GM12878 (cell line): ENCODE results near the gene B3GALT4. TPM values are rescaled to one million over a fixed set of nuclear protein-coding genes. Genes with fewer than 3 reads are reported as not detected.

Source experiments
- ATF7 ChIP-seq: fragments of 450-650 bp; IDR thresholded peaks from 2 replicates; pipeline ENCODE4 v1.6.1; 2016; ENCODE audit warnings: low read depth, mild to moderate bottlenecking
- BMI1 ChIP-seq: fragments of 450-650 bp; IDR thresholded peaks from 2 replicates; pipeline ENCODE4 v1.6.1; 2016; ENCODE audit warnings: mild to moderate bottlenecking, moderate library complexity, borderline replicate concordance
- CREM ChIP-seq: IDR thresholded peaks from 2 replicates; pipeline ENCODE4 v1.6.1; 2014; ENCODE audit warnings: antibody characterized with exemption, low read depth
- EP300 ChIP-seq, 2 experiments: fragments of 150-350 bp in 1 of 2; IDR thresholded peaks; 2 replicates each; pipeline ENCODE4 v1.6.1; 2011 to 2012; ENCODE audit warnings: low read depth in 2 of 2, low read length in 2 of 2, borderline replicate concordance in 1 of 2, improper control_type of control experiment in 1 of 2, inconsistent platforms in 1 of 2; ENCODE audit not compliant: control insufficient read depth in 1 of 2
- IKZF1 ChIP-seq: fragments of 450-650 bp; conservative IDR thresholded peaks from 2 replicates; pipeline ENCODE4 v1.6.1; 2017; ENCODE audit warnings: antibody characterized with exemption, mild to moderate bottlenecking
- MTA2 ChIP-seq: fragments of 450-650 bp; IDR thresholded peaks from 2 replicates; pipeline ENCODE4 v1.6.1; 2016; ENCODE audit warnings: low read depth, mild to moderate bottlenecking, moderate library complexity
- PAX8 ChIP-seq: fragments of 450-650 bp; IDR thresholded peaks from 2 replicates; pipeline ENCODE4 v1.6.1; 2017; ENCODE audit warnings: mild to moderate bottlenecking, moderate library complexity
- POU2F2 ChIP-seq: IDR thresholded peaks from 3 replicates; pipeline ENCODE4 v1.6.1; 2011; ENCODE audit warnings: low read depth, mild to moderate bottlenecking, low read length, borderline replicate concordance
- RAD51 ChIP-seq: fragments of 450-650 bp; IDR thresholded peaks from 2 replicates; pipeline ENCODE4 v1.6.1; 2016; ENCODE audit warnings: moderate library complexity, mild to moderate bottlenecking, inconsistent platforms
- RFX5 ChIP-seq: IDR thresholded peaks from 2 replicates; pipeline ENCODE4 v1.6.1; 2011; ENCODE audit warnings: low read depth, low read length, improper control_type of control experiment
- SIN3A ChIP-seq: IDR thresholded peaks from 2 replicates; pipeline ENCODE4 v1.6.1; 2012; ENCODE audit warnings: low read depth, low read length, improper control_type of control experiment
- SREBF1 ChIP-seq: IDR thresholded peaks from 2 replicates; pipeline ENCODE4 v1.6.1; 2012; ENCODE audit warnings: mild to moderate bottlenecking, low read length
- SREBF2 ChIP-seq: IDR thresholded peaks from 2 replicates; pipeline ENCODE4 v1.6.1; 2012; ENCODE audit warnings: mild to moderate bottlenecking, low read length
- ZNF622 ChIP-seq: fragments of 450-650 bp; IDR thresholded peaks from 2 replicates; pipeline ENCODE4 v1.6.1; 2017; ENCODE audit warnings: mild to moderate bottlenecking, inconsistent platforms
- ZNF687 ChIP-seq: fragments of 450-650 bp; IDR thresholded peaks from 2 replicates; pipeline ENCODE4 v1.6.1; 2017; ENCODE audit warnings: mild to moderate bottlenecking, moderate library complexity
- polyA plus RNA-seq, 11 experiments: library from polyadenylated mRNA; depleted of rRNA in 4 of 11; unstranded in 6 of 11; stranded (reverse) in 5 of 11; fragments of >200 nt; fragmentation: Nextera tagmentation in 4 of 11; fragmentation: Illumina TruSeq in 1 of 11; extraction: Ambion mirVana in 4 of 11; extraction: Trizol in 1 of 11; gene quantifications; 1 replicate in 1 of 11; 2 replicates in 10 of 11; pipeline versions ENCODE4 v1.2.1 to v1.2.3, GENCODE V29; 2011 to 2016; ENCODE audit warnings: inconsistent platforms in 2 of 11, missing spikeins in 2 of 11, low read depth in 1 of 11
- total RNA-seq, 4 experiments: library from RNA; depleted of rRNA in 3 of 4; stranded (reverse); fragments of >200 nt in 3 of 4; fragmentation: Illumina TruSeq in 1 of 4; extraction: Trizol in 1 of 4; gene quantifications; 2 replicates each; pipeline versions ENCODE4 v1.2.1 to v1.2.3, GENCODE V29; 2013 to 2021
- TF ChIP-seq, protein P1 (sequence below): fragments of 150-350 bp; IDR thresholded peaks from 2 replicates; pipeline ENCODE4 v1.6.1; 2016; ENCODE audit warnings: low read depth, low read length
- TF ChIP-seq, protein P2 (sequence below): IDR thresholded peaks from 2 replicates; pipeline ENCODE4 v1.6.1; 2011; ENCODE audit warnings: low read depth, mild to moderate bottlenecking, low read length, moderate library complexity, borderline replicate concordance; ENCODE audit errors: extremely low read depth
- TF ChIP-seq, protein P3 (sequence below): IDR thresholded peaks from 2 replicates; pipeline ENCODE4 v1.6.1; 2012; ENCODE audit warnings: low read depth, low read length, improper control_type of control experiment
- TF ChIP-seq, protein P4 (sequence below): fragments of 450-650 bp; IDR thresholded peaks from 2 replicates; pipeline ENCODE4 v1.6.1; 2014; ENCODE audit warnings: mild to moderate bottlenecking

B3GALT4 gene
- total and polyA plus RNA-seq, 10 of the 15 experiments (the other 5 are each of a cell fraction or from before 2014, with no cell fraction given), result 0.27 to 8.2 (median 2.6) TPM

- TF ChIP-seq ZNF687 (peak; percentile 44), IKZF1 (peak; percentile 66), ZNF622 (no peak), SIN3A (0 out of 2 replicates have a peak, but pooled peaks have one; percentile 34), ATF7 (no peak), CREM (peak; percentile 57; the same call in 1 of the 2 replicates), SREBF1 (no peak), EP300 (IDR thresholded peaks at IDR 0.05; ENCODE audit: borderline replicate concordance in 1 of 2, control insufficient read depth in 1 of 2, low read depth in 2 of 2, low read length in 2 of 2) (0 out of 4 replicates have a peak, but pooled peaks of 1 of the 2 experiments have one; percentile 23), MTA2 (0 out of 2 replicates have a peak, but pooled peaks have one; percentile 30), POU2F2 (peak; percentile 69; the same call in 2 of the 3 replicates), RFX5 (peak; percentile 79), RAD51 (no peak), BMI1 (no peak), SREBF2 (no peak), PAX8 (no peak)
- TF ChIP-seq, protein P1, sequence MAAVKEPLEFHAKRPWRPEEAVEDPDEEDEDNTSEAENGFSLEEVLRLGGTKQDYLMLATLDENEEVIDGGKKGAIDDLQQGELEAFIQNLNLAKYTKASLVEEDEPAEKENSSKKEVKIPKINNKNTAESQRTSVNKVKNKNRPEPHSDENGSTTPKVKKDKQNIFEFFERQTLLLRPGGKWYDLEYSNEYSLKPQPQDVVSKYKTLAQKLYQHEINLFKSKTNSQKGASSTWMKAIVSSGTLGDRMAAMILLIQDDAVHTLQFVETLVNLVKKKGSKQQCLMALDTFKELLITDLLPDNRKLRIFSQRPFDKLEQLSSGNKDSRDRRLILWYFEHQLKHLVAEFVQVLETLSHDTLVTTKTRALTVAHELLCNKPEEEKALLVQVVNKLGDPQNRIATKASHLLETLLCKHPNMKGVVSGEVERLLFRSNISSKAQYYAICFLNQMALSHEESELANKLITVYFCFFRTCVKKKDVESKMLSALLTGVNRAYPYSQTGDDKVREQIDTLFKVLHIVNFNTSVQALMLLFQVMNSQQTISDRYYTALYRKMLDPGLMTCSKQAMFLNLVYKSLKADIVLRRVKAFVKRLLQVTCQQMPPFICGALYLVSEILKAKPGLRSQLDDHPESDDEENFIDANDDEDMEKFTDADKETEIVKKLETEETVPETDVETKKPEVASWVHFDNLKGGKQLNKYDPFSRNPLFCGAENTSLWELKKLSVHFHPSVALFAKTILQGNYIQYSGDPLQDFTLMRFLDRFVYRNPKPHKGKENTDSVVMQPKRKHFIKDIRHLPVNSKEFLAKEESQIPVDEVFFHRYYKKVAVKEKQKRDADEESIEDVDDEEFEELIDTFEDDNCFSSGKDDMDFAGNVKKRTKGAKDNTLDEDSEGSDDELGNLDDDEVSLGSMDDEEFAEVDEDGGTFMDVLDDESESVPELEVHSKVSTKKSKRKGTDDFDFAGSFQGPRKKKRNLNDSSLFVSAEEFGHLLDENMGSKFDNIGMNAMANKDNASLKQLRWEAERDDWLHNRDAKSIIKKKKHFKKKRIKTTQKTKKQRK, result no peak
- TF ChIP-seq, protein P2, sequence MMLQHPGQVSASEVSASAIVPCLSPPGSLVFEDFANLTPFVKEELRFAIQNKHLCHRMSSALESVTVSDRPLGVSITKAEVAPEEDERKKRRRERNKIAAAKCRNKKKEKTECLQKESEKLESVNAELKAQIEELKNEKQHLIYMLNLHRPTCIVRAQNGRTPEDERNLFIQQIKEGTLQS, result no peak
- TF ChIP-seq, protein P3, sequence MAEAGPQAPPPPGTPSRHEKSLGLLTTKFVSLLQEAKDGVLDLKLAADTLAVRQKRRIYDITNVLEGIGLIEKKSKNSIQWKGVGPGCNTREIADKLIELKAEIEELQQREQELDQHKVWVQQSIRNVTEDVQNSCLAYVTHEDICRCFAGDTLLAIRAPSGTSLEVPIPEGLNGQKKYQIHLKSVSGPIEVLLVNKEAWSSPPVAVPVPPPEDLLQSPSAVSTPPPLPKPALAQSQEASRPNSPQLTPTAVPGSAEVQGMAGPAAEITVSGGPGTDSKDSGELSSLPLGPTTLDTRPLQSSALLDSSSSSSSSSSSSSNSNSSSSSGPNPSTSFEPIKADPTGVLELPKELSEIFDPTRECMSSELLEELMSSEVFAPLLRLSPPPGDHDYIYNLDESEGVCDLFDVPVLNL, result no peak
- TF ChIP-seq, protein P4, sequence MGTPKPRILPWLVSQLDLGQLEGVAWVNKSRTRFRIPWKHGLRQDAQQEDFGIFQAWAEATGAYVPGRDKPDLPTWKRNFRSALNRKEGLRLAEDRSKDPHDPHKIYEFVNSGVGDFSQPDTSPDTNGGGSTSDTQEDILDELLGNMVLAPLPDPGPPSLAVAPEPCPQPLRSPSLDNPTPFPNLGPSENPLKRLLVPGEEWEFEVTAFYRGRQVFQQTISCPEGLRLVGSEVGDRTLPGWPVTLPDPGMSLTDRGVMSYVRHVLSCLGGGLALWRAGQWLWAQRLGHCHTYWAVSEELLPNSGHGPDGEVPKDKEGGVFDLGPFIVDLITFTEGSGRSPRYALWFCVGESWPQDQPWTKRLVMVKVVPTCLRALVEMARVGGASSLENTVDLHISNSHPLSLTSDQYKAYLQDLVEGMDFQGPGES, result peak; percentile 83
Measured at GRCh38 chr6:33248932-33249731, 27.8 kb upstream of the B3GALT4 start (continued).
